GM12891 (cell line): ENCODE data around the gene LDB2.

ENCODE experiments used
- PAX5 ChIP-seq: IDR thresholded peaks from 2 replicates; pipeline ENCODE4 v1.6.1; 2011; ENCODE audit warnings: low read length, moderate library complexity, mild to moderate bottlenecking; ENCODE audit not compliant: insufficient read depth, severe bottlenecking
- POLR2A ChIP-seq: IDR thresholded peaks from 2 replicates; pipeline ENCODE4 v1.6.1; 2011; ENCODE audit warnings: low read depth, low read length, control low read depth
- POLR2AphosphoS5 ChIP-seq: IDR thresholded peaks from 2 replicates; pipeline ENCODE4 v1.6.1; 2011; ENCODE audit warnings: low read depth, low read length, control low read depth
- TAF1 ChIP-seq: IDR thresholded peaks from 2 replicates; pipeline ENCODE4 v1.6.1; 2011; ENCODE audit warnings: low read depth, low read length, control low read depth

DNA sequence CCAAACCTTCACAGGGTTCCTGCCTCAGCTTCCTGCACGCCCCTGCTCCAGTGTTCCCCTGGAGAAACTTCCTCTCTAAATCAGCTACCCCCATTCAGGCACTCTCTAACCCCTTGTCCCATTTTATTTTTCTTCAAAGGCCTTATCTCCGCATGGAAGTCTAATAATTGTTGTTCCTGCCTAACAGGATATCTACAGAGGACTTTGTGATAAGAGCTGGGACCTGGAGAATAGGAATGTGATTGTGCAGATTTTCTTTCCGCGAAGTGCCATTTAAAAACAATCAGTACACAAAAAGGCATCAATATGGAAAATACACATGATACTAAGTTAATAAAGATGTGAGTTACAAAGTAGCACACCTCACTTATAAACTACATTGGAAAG lies 32.6 kb downstream of the LDB2 start:
- TF ChIP-seq POLR2A, result no peak
- TF ChIP-seq PAX5, result no peak
- no peak for TF ChIP-seq TAF1
- no peak for TF ChIP-seq POLR2AphosphoS5
